Lower lobe of right lung (tissue), 2 donors: ENCODE measurements around the gene MRPL55. TPM values are rescaled to one million over a fixed set of nuclear protein-coding genes. Genes with fewer than 3 reads are reported as not detected.

ENCODE experiments used
- ATAC-seq, 2 donors: fragments of 200-7000 bp; cut with Tn5 transposase; one replicate each; pipeline ENCODE4 v1.9.1; 2020 to 2022; ENCODE audit warnings: mild to moderate bottlenecking in 2 of 2, moderate library complexity in 2 of 2
- DNase-seq: peaks from one replicate; pipeline ENCODE4 v3.0.0-alpha.2; 2020
- H3K27ac ChIP-seq: fragments of 200-600 bp; one replicate; pipeline ENCODE4 v1.8.0; 2022
- H3K27me3 ChIP-seq: fragments of 200-600 bp; one replicate; pipeline ENCODE4 v1.8.0; 2022; ENCODE audit warnings: low read depth
- H3K36me3 ChIP-seq: fragments of 200-600 bp; one replicate; pipeline ENCODE4 v1.8.0; 2022; ENCODE audit warnings: mild to moderate bottlenecking
- H3K4me1 ChIP-seq: fragments of 200-600 bp; one replicate; pipeline ENCODE4 v1.8.0; 2022
- H3K4me3 ChIP-seq: fragments of 200-600 bp; one replicate; pipeline ENCODE4 v1.8.0; 2022; ENCODE audit warnings: mild to moderate bottlenecking
- H3K9me3 ChIP-seq: fragments of 200-600 bp; one replicate; pipeline ENCODE4 v1.8.0; 2022
- intact Hi-C: fragments of 100-400 bp; cut with DNase I; formaldehyde crosslinking; loops from one replicate; pipeline ENCODE4 v1.11.0; 2022
- total RNA-seq: library from RNA; stranded (reverse); fragmentation: NEBNext Ultra II Directional; extraction: Animal tissue kit (Norgen Biotek cat#: 25700); gene quantifications from one replicate; pipeline ENCODE4 v1.2.1, GENCODE V29; 2021
- TF ChIP-seq, protein P1 (sequence below): fragments of 200-600 bp; IDR thresholded peaks from one replicate; pipeline ENCODE4 v1.8.0; 2022; ENCODE audit warnings: antibody characterized with exemption, mild to moderate bottlenecking
- donor health status: DM: no; HTN: yes; CAD: no; lungs with severe emphysema.

Gene MRPL55
- total RNA-seq, 1 donor from 2014 or later: 43.6 TPM

DNA sequence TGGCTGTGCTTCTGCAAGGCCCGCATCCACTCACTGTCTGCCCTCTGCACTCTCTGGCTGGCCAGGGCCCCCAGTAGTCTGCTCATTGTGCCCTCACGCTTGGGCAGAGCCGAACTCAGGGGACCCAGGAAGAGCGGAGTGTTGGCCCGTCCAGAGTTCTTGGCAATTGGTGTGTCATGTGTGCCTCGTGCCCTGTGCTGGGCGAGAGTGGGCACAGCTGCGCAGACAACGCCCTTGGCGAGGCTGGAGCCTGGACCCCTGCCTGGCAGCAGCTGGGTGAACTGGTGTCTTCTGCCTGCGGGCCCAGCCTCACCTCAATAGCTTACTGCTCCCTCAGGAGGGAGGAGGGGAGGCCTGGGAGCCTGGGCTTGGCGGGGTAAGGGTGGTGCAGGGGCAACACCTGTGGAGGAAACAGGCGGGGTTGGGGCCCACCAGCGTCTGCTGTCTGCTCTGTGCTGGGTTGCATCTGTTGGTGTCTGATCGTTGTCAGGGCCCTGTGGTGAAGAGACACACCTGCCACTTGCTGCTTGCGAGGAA, 33.1 kb upstream of the MRPL55 start:
- H3K9me3 ChIP-seq: no peaks in the 10 kb centered on the region
- no peak for DNase-seq
- intact Hi-C loops: no loop called here
- peaks cover 48% of the 10 kb centered on the region for H3K4me1 ChIP-seq
- peak overlapping the region; percentile 77 for H3K4me3 ChIP-seq
- no peaks in the 10 kb centered on the region for H3K27me3 ChIP-seq
- no peak for ATAC-seq
- TF ChIP-seq, protein P1, sequence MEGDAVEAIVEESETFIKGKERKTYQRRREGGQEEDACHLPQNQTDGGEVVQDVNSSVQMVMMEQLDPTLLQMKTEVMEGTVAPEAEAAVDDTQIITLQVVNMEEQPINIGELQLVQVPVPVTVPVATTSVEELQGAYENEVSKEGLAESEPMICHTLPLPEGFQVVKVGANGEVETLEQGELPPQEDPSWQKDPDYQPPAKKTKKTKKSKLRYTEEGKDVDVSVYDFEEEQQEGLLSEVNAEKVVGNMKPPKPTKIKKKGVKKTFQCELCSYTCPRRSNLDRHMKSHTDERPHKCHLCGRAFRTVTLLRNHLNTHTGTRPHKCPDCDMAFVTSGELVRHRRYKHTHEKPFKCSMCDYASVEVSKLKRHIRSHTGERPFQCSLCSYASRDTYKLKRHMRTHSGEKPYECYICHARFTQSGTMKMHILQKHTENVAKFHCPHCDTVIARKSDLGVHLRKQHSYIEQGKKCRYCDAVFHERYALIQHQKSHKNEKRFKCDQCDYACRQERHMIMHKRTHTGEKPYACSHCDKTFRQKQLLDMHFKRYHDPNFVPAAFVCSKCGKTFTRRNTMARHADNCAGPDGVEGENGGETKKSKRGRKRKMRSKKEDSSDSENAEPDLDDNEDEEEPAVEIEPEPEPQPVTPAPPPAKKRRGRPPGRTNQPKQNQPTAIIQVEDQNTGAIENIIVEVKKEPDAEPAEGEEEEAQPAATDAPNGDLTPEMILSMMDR: no peak
- H3K36me3 ChIP-seq: peaks cover 32% of the 10 kb centered on the region
- peak overlapping the region; percentile 99 for H3K27ac ChIP-seq

DNA sequence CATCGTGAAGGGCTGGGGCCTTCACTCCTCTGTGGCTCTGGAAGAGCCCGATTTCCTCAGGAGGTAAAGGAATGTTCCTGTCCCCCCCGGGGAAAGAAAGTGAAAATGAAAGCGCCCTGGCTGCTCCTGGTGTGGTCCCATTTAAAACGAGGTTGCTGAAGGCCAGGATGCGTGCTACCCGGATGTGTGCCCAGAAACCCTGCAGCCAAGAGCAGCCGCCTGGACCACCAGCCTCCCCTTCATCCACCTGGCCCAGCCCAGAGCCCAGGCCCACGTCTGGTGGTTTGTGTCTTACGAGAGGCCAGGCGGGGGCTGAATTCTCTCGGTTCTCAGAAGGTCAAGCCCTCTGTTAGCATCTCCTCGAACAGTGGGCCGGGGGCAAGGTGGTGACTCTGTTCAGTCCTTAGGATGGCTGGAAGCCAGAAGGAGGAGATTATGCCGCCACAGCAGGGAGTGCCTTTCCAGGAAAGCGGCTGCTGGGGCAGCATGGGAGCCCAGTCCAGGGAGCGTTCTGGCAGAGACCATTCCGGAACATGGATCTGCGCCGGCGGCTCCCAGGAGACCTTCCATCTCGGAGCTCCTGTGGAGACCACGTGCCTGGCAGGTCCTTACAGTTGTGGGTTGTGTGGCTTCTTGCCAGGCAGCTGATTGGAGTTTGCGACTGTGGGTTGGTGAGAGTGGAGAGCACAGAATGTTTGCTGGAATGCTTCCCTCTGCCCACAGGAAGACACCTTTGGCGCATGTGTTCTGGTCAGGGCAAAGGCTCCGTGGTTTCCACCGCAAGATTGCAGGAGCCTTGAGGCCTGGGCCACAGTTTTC, 32.3 kb upstream of the MRPL55 start:
- intact Hi-C loops: no loop called here
- peaks cover 24% of the 10 kb centered on the region for H3K36me3 ChIP-seq
- peak overlapping the region; percentile 77 for H3K4me3 ChIP-seq
- peak in 1 of 2 donors; percentile 2 for ATAC-seq
- peak overlapping the region; percentile 99 for H3K27ac ChIP-seq
- DNase-seq: peak; percentile 55
- no peaks in the 10 kb centered on the region for H3K27me3 ChIP-seq
- TF ChIP-seq, protein P1: no peak
- H3K9me3 ChIP-seq: no peaks in the 10 kb centered on the region
- peaks cover 48% of the 10 kb centered on the region for H3K4me1 ChIP-seq

DNA sequence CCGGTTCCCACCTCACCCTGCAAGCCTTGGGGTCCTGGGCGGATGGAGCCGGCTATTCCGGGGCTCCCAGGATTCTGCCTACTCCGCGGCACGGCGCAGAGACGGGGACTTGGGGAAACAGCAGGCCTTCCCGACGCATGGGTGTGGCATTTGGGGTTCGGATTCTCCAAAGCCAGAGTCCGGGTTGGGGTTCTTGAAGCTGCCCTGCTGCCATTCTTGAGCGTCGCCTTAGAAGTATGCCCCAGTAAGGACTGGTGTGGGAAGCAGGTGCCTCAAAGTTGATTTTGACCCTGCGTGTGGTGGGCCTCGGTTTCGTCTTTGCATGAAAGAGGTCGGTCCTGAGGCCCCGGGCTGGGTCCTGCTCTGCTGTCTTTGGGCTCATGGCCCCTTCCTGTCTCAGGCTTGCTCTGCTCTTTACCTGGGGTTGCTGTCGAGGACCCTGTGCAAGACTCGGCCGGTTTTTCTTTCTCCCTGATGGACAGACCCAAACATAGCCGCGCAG, 31.7 kb upstream of the MRPL55 start:
- DNase-seq (no peak), ATAC-seq (no peak)
- Histone ChIP-seq H3K4me1 (peaks cover 48% of the 10 kb centered on the region), H3K4me3 (peak overlapping the region; percentile 77), H3K9me3 (no peaks in the 10 kb centered on the region), H3K27me3 (no peaks in the 10 kb centered on the region), H3K27ac (peak overlapping the region; percentile 99), H3K36me3 (peaks cover 18% of the 10 kb centered on the region)
- intact Hi-C loops: no loop called here
- TF ChIP-seq, protein P1: no peak

DNA sequence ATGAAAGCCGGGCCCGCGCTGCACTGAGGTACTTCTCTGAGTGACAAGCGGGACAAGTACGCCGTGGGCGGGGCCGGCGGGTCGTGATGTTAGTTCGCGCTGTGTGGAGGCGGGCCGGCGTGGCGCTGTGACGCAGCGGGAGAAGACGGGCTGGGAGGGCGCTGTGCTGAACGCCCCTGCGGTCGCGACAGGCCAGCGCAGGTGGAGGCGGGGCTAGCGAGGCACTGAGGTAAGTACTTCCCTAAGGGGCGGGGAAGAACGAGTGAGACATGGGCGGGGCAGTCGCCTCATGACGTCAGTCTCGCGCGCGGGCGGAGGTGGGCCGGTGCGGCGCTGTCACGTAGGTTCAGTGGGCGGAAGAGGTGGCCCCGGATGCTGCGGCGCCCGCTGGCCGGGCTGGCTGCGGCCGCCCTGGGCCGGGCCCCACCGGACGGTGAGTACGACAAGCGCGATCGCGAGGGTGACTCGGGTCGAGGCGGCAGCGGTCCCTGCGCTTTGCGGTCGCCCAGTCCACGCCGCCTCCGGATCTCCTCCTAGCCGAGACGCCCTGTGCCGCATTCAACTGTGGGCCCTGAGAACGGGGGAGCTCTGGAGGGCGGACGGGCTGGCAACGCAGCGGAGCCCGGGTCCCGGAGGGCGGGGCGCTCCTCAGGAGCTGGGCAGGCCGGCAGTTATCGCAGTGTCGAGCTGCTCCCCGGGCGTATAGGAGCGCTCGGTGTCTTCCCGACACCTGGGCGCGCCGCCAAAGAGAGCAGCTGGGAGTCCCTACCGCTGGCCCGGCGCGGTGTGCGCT, 31.0 kb upstream of the MRPL55 start, which contains the start of gene GUK1:
Gene GUK1, plus strand, starts transcription at position 349 of the 793 bp plus-strand sequence. Its CDS starts 24 bp downstream, at position 373.
- Histone ChIP-seq H3K27me3 (no peaks in the 10 kb centered on the region), H3K36me3 (peaks cover 11% of the 10 kb centered on the region), H3K4me3 (peak within 1 kb of the TSS; percentile 77), H3K27ac (peak within 1 kb of the TSS; percentile 99), H3K9me3 (no peaks in the 10 kb centered on the region), H3K4me1 (peaks cover 43% of the 10 kb centered on the region)
- peak; percentile 96 for ATAC-seq
- TF ChIP-seq, protein P1: peak; percentile 54
- intact Hi-C loops: no loop called here
- DNase-seq: peak; percentile 100

DNA sequence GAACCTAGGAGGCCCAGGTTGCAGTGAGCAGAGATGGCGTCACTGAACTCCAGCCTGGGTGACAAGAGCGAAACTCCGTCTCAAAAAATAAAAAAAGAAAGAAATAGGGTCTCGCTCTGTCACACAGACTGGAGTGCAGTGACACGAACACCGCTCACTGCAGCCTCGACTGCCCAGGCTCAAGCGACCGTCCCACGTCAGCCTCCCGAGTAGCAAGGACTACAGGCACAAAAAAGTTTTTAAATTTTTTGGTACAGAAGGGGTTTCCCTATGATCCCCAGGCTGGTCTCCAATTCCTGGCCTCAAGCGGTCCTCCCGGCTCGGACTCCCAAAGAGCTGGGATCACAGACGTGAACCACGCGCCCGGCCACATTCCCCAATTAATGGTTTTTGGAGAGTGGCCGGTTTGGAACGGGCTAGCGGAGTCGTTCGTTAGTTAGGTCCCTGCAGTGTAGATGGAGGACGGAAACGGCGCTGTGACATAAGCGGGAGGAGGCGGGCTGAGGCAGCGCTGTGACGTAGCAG, 30.4 kb upstream of the MRPL55 start:
- Histone ChIP-seq H3K36me3 (peaks cover 11% of the 10 kb centered on the region), H3K9me3 (no peaks in the 10 kb centered on the region), H3K27ac (peak overlapping the region; percentile 99), H3K4me3 (peak overlapping the region; percentile 77), H3K27me3 (no peaks in the 10 kb centered on the region), H3K4me1 (peaks cover 37% of the 10 kb centered on the region)
- ATAC-seq (no peak), DNase-seq (no peak)
- TF ChIP-seq, protein P1: no peak
- intact Hi-C loops: no loop called here
